Lung (tissue), 12 donors: ENCODE measurements around the gene ASPSCR1. TPM values are rescaled to one million over a fixed set of nuclear protein-coding genes. Genes with fewer than 3 reads are reported as not detected.

Experiments
- ATAC-seq: fragments of 200-7000 bp; cut with Tn5 transposase; one replicate; pipeline ENCODE4 v1.9.1; 2020; ENCODE audit warnings: moderate number of reproducible peaks; ENCODE audit not compliant: insufficient read depth, low FRiP score
- DNase-seq, 3 donors: peaks; one replicate each; pipeline ENCODE4 v3.0.0-alpha.2; 2013 to 2017
- H3K27ac ChIP-seq, 2 donors: one replicate each; pipeline ENCODE4 v1.5.1; 2013; ENCODE audit warnings: mild to moderate bottlenecking in 2 of 2, moderate library complexity in 2 of 2, control low read depth in 1 of 2, inconsistent platforms in 1 of 2, low read depth in 1 of 2, low read length in 1 of 2
- H3K27me3 ChIP-seq, 3 donors: one replicate each; pipeline ENCODE4 v1.5.1; 2013; ENCODE audit warnings: low read length in 2 of 3; ENCODE audit not compliant: control insufficient read depth in 3 of 3, insufficient read depth in 3 of 3
- H3K36me3 ChIP-seq, 4 donors: one replicate each; pipeline ENCODE4 v1.5.1; 2013; ENCODE audit warnings: low read length in 4 of 4, mild to moderate bottlenecking in 1 of 4, moderate library complexity in 1 of 4; ENCODE audit not compliant: control insufficient read depth in 4 of 4, insufficient read depth in 4 of 4
- H3K4me1 ChIP-seq, 5 donors: one replicate each; pipeline ENCODE4 v1.5.1; 2013; ENCODE audit warnings: low read length in 5 of 5, mild to moderate bottlenecking in 2 of 5, moderate library complexity in 1 of 5; ENCODE audit not compliant: control insufficient read depth in 5 of 5, insufficient read depth in 5 of 5
- H3K4me3 ChIP-seq: one replicate; pipeline ENCODE4 v1.5.1; 2013; ENCODE audit warnings: mild to moderate bottlenecking, control low read depth, moderate library complexity
- H3K9ac ChIP-seq, 2 donors: one replicate each; pipeline ENCODE4 v1.5.1; 2013; ENCODE audit warnings: low read length in 2 of 2, control low read depth in 1 of 2; ENCODE audit not compliant: insufficient read depth in 1 of 2
- H3K9me3 ChIP-seq, 4 donors: one replicate each; pipeline ENCODE4 v1.5.1; 2013; ENCODE audit warnings: low read length in 3 of 4, mild to moderate bottlenecking in 1 of 4, moderate library complexity in 1 of 4; ENCODE audit not compliant: control insufficient read depth in 4 of 4, insufficient read depth in 3 of 4
- CTCF ChIP-seq: IDR thresholded peaks from 2 replicates; pipeline ENCODE4 v1.5.1; 2012; ENCODE audit warnings: mild to moderate bottlenecking; ENCODE audit errors: control extremely low read depth, extremely low read depth
- WGBS, 2 donors: extraction: QIAGEN DNeasy Blood & Tissue Kit; methylation state at CpG; one replicate each; pipeline ENCODE4 v1.1.7; 2013; 5-methylcytosine and 5-hydroxymethylcytosine counted together
- polyA plus RNA-seq, 2 donors: library from polyadenylated mRNA; stranded (reverse); fragments of 200-250 nt; gene quantifications; one replicate each; pipeline ENCODE4 v1.2.1, GENCODE V29; 2013
- total RNA-seq, 2 donors: library from RNA; depleted of rRNA in 1 of 2; stranded (reverse); fragments of >200 nt in 1 of 2; gene quantifications; one replicate each; pipeline ENCODE4 v1.2.1, GENCODE V29; 2014 to 2021
- donor health status: control.
- donor health status: control.
- donor health status: Bipolar disorder and iron deficiency.
- donor health status: healthy.
- donor health status: DM: yes; HTN: yes; CAD: no.

ASPSCR1 gene
- total and polyA plus RNA-seq, 4 donors: 22.9 to 68.6 (median 42.4) TPM

GRCh38 chr17:82008941-82009405 is 31.5 kb downstream of the ASPSCR1 start:
- Histone ChIP-seq H3K9ac (no peak overlapping the region), H3K4me1 (peaks cover 0 to 35% (median 3%) of the 10 kb centered on the region in 5 donors), H3K36me3 (peaks cover 0 to 23% (median 0%) of the 10 kb centered on the region in 4 donors), H3K9me3 (no peaks in the 10 kb centered on the region), H3K27me3 (no peaks in the 10 kb centered on the region), H3K27ac (no peak overlapping the region), H3K4me3 (no peak overlapping the region)
- 85 to 91% methylated on average over 23 to 28 of the region's 28 CpGs for WGBS, 2 donors
- ATAC-seq (no peak), DNase-seq (no peak)
- TF ChIP-seq CTCF: no peak

- H3K4me3 ChIP-seq: no peak overlapping the region
- WGBS, 2 donors: 69 to 83% methylated on average over 15 of the region's 15 CpGs
- H3K36me3 ChIP-seq: peaks cover 0 to 23% (median 0%) of the 10 kb centered on the region in 4 donors
- no peak overlapping the region for H3K9ac ChIP-seq
- H3K27me3 ChIP-seq: no peaks in the 10 kb centered on the region
- H3K4me1 ChIP-seq: peaks cover 0 to 35% (median 3%) of the 10 kb centered on the region in 5 donors
- no peak for DNase-seq
- no peak for ATAC-seq
- TF ChIP-seq CTCF: no peak
- H3K27ac ChIP-seq: no peak overlapping the region
- no peaks in the 10 kb centered on the region for H3K9me3 ChIP-seq
Observed at GRCh38 chr17:82009413-82009812, 32.0 kb downstream of the ASPSCR1 start.

- DNase-seq (no peak), ATAC-seq (no peak)
- Histone ChIP-seq H3K27me3 (no peaks in the 10 kb centered on the region), H3K4me3 (no peak overlapping the region), H3K9ac (no peak overlapping the region), H3K4me1 (peaks cover 0 to 37% (median 3%) of the 10 kb centered on the region in 5 donors), H3K36me3 (peaks cover 0 to 23% (median 0%) of the 10 kb centered on the region in 4 donors), H3K27ac (no peak overlapping the region), H3K9me3 (no peaks in the 10 kb centered on the region)
- TF ChIP-seq CTCF: no peak
- 92 to 93% methylated on average over 37 to 39 of the region's 39 CpGs for WGBS, 2 donors
Observed at GRCh38 chr17:82010575-82011525, 33.4 kb downstream of the ASPSCR1 start.
